Measurements from ENCODE around the gene P4HB. TPM values are rescaled to one million over a fixed set of nuclear protein-coding genes. Genes with fewer than 3 reads are reported as not detected.

P4HB gene
- total and polyA plus RNA-seq, 2 experiments from 2014 or later = 206 to 620 TPM

DNA sequence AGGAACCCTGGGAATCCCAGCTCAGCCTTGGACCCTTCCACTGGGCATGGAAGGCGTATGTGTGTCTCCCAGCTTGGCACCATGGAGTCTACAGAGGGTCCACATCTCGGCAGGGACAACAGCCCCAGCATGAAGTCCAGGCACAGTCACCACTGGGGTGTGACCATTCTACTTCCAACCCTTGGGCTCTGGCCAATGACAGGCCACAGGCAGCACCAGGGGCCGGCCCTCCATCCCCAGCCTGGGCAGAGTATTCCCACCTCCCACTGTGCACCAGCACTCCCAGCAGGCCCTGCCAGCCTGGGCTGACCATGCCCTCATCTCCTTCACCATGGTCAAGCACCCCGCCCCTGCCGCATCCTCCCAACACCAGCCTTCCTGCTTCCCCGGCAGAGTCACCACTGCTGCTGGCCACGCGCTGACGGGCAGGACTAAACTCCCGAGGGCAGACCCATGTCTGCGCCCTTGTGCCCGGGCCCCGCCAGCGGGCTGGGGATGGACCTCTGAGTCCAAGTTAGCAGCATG lies 15.9 kb downstream of the P4HB start:
- DNase-seq (ENCODE audit: low spot score) (no peak), ATAC-seq (no peak)
- H3K9me2 ChIP-seq (ENCODE audit: insufficient read depth) = no peaks in the 10 kb centered on the region
- H3K36me3 Mint-ChIP-seq (ENCODE audit: low read depth) = peaks cover 34% of the 10 kb centered on the region
- no peaks in the 10 kb centered on the region for H3K4me1 ChIP-seq (ENCODE audit: insufficient read depth)
- H3K36me3 ChIP-seq (ENCODE audit: insufficient read depth) = peaks cover 7% of the 10 kb centered on the region; the same call in 1 of the 2 replicates
- H3K4me2 ChIP-seq = no peak overlapping the region
- H3K4me3 Mint-ChIP-seq = no peak overlapping the region
- no peak overlapping the region for H3K27ac Mint-ChIP-seq
- no peaks in the 10 kb centered on the region for H3K27me3 ChIP-seq (ENCODE audit: insufficient read depth)
- H3K79me2 ChIP-seq (replicated peaks; ENCODE audit: insufficient read depth) = no peaks in the 10 kb centered on the region
- H3K27ac ChIP-seq (ENCODE audit: low read depth) = no peak overlapping the region
- H3K9me3 Mint-ChIP-seq = no peaks in the 10 kb centered on the region
- H3K4me1 Mint-ChIP-seq = no peaks in the 10 kb centered on the region; the same call in 2 of the 3 replicates
- H3K27me3 Mint-ChIP-seq (ENCODE audit: insufficient read depth, low read depth, poor library complexity) = peaks cover 2% of the 10 kb centered on the region
- H2AFZ ChIP-seq = no peak overlapping the region
- H4K20me1 ChIP-seq (replicated peaks; ENCODE audit: insufficient read depth) = peaks cover 6% of the 10 kb centered on the region; the same call in 1 of the 2 replicates
- H3F3A ChIP-seq (replicated peaks; ENCODE audit: low read depth) = peaks cover 8% of the 10 kb centered on the region; the same call in 1 of the 2 replicates
- H3K4me3 ChIP-seq = no peak overlapping the region
- TF ChIP-seq EZH2phosphoT487 (IDR thresholded peaks at IDR 0.05; ENCODE audit: unreplicated experiment) = no peak
- TF ChIP-seq ZNF331 (CRISPR knock-in tag; IDR thresholded peaks at IDR 0.05; ENCODE audit: low read depth) = no peak
- no peak for TF ChIP-seq JUNB (IDR thresholded peaks at IDR 0.05; ENCODE audit: unreplicated experiment)
- TF ChIP-seq POLR2AphosphoS5 (IDR thresholded peaks at IDR 0.05; ENCODE audit: low read depth) = no peak
- no peak for TF ChIP-seq NANOG (IDR thresholded peaks at IDR 0.05; ENCODE audit: borderline replicate concordance)
- no peak for TF ChIP-seq CREB1 (CRISPR knock-in tag; IDR thresholded peaks at IDR 0.05; ENCODE audit: low read depth)
- no peak for TF ChIP-seq STAT1 (IDR thresholded peaks at IDR 0.05; ENCODE audit: unreplicated experiment)
- TF ChIP-seq, protein P1, sequence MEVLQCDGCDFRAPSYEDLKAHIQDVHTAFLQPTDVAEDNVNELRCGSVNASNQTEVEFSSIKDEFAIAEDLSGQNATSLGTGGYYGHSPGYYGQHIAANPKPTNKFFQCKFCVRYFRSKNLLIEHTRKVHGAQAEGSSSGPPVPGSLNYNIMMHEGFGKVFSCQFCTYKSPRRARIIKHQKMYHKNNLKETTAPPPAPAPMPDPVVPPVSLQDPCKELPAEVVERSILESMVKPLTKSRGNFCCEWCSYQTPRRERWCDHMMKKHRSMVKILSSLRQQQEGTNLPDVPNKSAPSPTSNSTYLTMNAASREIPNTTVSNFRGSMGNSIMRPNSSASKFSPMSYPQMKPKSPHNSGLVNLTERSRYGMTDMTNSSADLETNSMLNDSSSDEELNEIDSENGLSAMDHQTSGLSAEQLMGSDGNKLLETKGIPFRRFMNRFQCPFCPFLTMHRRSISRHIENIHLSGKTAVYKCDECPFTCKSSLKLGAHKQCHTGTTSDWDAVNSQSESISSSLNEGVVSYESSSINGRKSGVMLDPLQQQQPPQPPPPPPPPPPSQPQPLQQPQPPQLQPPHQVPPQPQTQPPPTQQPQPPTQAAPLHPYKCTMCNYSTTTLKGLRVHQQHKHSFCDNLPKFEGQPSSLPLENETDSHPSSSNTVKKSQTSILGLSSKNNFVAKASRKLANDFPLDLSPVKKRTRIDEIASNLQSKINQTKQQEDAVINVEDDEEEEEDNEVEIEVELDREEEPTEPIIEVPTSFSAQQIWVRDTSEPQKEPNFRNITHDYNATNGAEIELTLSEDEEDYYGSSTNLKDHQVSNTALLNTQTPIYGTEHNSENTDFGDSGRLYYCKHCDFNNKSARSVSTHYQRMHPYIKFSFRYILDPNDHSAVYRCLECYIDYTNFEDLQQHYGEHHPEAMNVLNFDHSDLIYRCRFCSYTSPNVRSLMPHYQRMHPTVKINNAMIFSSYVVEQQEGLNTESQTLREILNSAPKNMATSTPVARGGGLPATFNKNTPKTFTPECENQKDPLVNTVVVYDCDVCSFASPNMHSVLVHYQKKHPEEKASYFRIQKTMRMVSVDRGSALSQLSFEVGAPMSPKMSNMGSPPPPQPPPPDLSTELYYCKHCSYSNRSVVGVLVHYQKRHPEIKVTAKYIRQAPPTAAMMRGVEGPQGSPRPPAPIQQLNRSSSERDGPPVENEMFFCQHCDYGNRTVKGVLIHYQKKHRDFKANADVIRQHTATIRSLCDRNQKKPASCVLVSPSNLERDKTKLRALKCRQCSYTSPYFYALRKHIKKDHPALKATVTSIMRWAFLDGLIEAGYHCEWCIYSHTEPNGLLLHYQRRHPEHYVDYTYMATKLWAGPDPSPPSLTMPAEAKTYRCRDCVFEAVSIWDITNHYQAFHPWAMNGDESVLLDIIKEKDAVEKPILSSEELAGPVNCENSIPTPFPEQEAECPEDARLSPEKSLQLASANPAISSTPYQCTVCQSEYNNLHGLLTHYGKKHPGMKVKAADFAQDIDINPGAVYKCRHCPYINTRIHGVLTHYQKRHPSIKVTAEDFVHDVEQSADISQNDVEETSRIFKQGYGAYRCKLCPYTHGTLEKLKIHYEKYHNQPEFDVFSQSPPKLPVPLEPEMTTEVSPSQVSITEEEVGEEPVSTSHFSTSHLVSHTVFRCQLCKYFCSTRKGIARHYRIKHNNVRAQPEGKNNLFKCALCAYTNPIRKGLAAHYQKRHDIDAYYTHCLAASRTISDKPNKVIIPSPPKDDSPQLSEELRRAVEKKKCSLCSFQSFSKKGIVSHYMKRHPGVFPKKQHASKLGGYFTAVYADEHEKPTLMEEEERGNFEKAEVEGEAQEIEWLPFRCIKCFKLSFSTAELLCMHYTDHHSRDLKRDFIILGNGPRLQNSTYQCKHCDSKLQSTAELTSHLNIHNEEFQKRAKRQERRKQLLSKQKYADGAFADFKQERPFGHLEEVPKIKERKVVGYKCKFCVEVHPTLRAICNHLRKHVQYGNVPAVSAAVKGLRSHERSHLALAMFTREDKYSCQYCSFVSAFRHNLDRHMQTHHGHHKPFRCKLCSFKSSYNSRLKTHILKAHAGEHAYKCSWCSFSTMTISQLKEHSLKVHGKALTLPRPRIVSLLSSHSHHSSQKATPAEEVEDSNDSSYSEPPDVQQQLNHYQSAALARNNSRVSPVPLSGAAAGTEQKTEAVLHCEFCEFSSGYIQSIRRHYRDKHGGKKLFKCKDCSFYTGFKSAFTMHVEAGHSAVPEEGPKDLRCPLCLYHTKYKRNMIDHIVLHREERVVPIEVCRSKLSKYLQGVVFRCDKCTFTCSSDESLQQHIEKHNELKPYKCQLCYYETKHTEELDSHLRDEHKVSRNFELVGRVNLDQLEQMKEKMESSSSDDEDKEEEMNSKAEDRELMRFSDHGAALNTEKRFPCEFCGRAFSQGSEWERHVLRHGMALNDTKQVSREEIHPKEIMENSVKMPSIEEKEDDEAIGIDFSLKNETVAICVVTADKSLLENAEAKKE (CRISPR knock-in tag; IDR thresholded peaks at IDR 0.05) = no peak
- TF ChIP-seq, protein P2, sequence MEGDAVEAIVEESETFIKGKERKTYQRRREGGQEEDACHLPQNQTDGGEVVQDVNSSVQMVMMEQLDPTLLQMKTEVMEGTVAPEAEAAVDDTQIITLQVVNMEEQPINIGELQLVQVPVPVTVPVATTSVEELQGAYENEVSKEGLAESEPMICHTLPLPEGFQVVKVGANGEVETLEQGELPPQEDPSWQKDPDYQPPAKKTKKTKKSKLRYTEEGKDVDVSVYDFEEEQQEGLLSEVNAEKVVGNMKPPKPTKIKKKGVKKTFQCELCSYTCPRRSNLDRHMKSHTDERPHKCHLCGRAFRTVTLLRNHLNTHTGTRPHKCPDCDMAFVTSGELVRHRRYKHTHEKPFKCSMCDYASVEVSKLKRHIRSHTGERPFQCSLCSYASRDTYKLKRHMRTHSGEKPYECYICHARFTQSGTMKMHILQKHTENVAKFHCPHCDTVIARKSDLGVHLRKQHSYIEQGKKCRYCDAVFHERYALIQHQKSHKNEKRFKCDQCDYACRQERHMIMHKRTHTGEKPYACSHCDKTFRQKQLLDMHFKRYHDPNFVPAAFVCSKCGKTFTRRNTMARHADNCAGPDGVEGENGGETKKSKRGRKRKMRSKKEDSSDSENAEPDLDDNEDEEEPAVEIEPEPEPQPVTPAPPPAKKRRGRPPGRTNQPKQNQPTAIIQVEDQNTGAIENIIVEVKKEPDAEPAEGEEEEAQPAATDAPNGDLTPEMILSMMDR (conservative IDR thresholded peaks at IDR 0.05; ENCODE audit: low read depth in 2 of 2) = no peak
- no peak for TF ChIP-seq ZNF114 (CRISPR knock-in tag; IDR thresholded peaks at IDR 0.05)
- no peak for TF ChIP-seq EZH2 (IDR thresholded peaks at IDR 0.05; ENCODE audit: low read depth, unreplicated experiment)
- TF ChIP-seq, protein P3, sequence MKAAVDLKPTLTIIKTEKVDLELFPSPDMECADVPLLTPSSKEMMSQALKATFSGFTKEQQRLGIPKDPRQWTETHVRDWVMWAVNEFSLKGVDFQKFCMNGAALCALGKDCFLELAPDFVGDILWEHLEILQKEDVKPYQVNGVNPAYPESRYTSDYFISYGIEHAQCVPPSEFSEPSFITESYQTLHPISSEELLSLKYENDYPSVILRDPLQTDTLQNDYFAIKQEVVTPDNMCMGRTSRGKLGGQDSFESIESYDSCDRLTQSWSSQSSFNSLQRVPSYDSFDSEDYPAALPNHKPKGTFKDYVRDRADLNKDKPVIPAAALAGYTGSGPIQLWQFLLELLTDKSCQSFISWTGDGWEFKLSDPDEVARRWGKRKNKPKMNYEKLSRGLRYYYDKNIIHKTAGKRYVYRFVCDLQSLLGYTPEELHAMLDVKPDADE (IDR thresholded peaks at IDR 0.05) = no peak
- TF ChIP-seq, protein P4, sequence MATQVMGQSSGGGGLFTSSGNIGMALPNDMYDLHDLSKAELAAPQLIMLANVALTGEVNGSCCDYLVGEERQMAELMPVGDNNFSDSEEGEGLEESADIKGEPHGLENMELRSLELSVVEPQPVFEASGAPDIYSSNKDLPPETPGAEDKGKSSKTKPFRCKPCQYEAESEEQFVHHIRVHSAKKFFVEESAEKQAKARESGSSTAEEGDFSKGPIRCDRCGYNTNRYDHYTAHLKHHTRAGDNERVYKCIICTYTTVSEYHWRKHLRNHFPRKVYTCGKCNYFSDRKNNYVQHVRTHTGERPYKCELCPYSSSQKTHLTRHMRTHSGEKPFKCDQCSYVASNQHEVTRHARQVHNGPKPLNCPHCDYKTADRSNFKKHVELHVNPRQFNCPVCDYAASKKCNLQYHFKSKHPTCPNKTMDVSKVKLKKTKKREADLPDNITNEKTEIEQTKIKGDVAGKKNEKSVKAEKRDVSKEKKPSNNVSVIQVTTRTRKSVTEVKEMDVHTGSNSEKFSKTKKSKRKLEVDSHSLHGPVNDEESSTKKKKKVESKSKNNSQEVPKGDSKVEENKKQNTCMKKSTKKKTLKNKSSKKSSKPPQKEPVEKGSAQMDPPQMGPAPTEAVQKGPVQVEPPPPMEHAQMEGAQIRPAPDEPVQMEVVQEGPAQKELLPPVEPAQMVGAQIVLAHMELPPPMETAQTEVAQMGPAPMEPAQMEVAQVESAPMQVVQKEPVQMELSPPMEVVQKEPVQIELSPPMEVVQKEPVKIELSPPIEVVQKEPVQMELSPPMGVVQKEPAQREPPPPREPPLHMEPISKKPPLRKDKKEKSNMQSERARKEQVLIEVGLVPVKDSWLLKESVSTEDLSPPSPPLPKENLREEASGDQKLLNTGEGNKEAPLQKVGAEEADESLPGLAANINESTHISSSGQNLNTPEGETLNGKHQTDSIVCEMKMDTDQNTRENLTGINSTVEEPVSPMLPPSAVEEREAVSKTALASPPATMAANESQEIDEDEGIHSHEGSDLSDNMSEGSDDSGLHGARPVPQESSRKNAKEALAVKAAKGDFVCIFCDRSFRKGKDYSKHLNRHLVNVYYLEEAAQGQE (IDR thresholded peaks at IDR 0.05; ENCODE audit: unreplicated experiment) = no peak

Data from GM23338 (cell line).